GM12865 (cell line): ENCODE results near the gene NOL9.

Source experiments
- DNase-seq: peaks from one replicate; pipeline ENCODE4 v3.0.0; 2010; ENCODE audit warnings: low read depth
- H3K4me3 ChIP-seq: 2 replicates; pipeline ENCODE4 v1.5.1; 2011; ENCODE audit warnings: mild to moderate bottlenecking, low read depth, low read length, control low read depth
- TF ChIP-seq, protein P1 (sequence below): IDR thresholded peaks from 2 replicates; pipeline ENCODE4 v1.5.1; 2011; ENCODE audit warnings: low read length, control low read depth, low read depth, inconsistent platforms; ENCODE audit not compliant: insufficient read depth; ENCODE audit errors: missing control alignments

The NOL9 gene

GRCh38 chr1:6511561-6512244 lies 42.6 kb downstream of the NOL9 start:
- TF ChIP-seq, protein P1, sequence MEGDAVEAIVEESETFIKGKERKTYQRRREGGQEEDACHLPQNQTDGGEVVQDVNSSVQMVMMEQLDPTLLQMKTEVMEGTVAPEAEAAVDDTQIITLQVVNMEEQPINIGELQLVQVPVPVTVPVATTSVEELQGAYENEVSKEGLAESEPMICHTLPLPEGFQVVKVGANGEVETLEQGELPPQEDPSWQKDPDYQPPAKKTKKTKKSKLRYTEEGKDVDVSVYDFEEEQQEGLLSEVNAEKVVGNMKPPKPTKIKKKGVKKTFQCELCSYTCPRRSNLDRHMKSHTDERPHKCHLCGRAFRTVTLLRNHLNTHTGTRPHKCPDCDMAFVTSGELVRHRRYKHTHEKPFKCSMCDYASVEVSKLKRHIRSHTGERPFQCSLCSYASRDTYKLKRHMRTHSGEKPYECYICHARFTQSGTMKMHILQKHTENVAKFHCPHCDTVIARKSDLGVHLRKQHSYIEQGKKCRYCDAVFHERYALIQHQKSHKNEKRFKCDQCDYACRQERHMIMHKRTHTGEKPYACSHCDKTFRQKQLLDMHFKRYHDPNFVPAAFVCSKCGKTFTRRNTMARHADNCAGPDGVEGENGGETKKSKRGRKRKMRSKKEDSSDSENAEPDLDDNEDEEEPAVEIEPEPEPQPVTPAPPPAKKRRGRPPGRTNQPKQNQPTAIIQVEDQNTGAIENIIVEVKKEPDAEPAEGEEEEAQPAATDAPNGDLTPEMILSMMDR = no peak
- no peak overlapping the region for H3K4me3 ChIP-seq
- DNase-seq = no peak

GRCh38 chr1:6511056-6511455 lies 43.3 kb downstream of the NOL9 start:
- TF ChIP-seq, protein P1 = no peak
- H3K4me3 ChIP-seq = no peak overlapping the region

GRCh38 chr1:6510493-6510892 lies 43.8 kb downstream of the NOL9 start:
- no peak overlapping the region for H3K4me3 ChIP-seq
- no peak for DNase-seq
- TF ChIP-seq, protein P1 = no peak

More at GRCh38 chr1:6511056-6511455, 43.3 kb downstream of the NOL9 start:
- DNase-seq = no peak

GRCh38 chr1:6509919-6510291 lies 44.4 kb downstream of the NOL9 start:
- TF ChIP-seq, protein P1 = no peak
- no peak for DNase-seq
- no peak overlapping the region for H3K4me3 ChIP-seq

- no peak overlapping the region for H3K4me3 ChIP-seq
- TF ChIP-seq, protein P1 = no peak
- DNase-seq = no peak
These were observed 44.9 kb downstream of the NOL9 start for GRCh38 chr1:6509220-6509918.

DNA sequence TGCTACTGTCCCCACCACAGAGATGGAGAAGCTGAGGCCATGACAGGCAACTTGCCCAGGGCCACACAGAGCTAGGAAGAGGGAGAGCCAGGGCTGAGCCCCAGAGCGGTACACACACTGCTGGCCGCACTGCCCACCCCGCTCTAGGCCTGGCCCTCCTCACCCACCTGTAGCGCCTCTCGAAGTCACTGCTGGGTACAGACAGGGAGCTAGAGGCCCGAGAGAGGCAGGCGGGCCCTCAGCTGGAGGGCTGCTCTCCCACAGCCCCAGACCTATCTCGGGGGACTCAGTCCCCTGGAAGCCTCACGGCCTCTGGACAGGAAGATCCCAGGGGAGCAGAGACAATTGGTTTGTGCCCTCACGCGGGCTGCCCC lies 45.5 kb downstream of the NOL9 start:
- no peak for DNase-seq
- TF ChIP-seq, protein P1 = no peak
- H3K4me3 ChIP-seq = no peak overlapping the region

- no peak for DNase-seq
- no peak overlapping the region for H3K4me3 ChIP-seq
- TF ChIP-seq, protein P1 = no peak
These were observed 46.0 kb downstream of the NOL9 start for GRCh38 chr1:6508154-6508815.
